ENCODE data around the gene PDE6B.

The PDE6B gene

DNA sequence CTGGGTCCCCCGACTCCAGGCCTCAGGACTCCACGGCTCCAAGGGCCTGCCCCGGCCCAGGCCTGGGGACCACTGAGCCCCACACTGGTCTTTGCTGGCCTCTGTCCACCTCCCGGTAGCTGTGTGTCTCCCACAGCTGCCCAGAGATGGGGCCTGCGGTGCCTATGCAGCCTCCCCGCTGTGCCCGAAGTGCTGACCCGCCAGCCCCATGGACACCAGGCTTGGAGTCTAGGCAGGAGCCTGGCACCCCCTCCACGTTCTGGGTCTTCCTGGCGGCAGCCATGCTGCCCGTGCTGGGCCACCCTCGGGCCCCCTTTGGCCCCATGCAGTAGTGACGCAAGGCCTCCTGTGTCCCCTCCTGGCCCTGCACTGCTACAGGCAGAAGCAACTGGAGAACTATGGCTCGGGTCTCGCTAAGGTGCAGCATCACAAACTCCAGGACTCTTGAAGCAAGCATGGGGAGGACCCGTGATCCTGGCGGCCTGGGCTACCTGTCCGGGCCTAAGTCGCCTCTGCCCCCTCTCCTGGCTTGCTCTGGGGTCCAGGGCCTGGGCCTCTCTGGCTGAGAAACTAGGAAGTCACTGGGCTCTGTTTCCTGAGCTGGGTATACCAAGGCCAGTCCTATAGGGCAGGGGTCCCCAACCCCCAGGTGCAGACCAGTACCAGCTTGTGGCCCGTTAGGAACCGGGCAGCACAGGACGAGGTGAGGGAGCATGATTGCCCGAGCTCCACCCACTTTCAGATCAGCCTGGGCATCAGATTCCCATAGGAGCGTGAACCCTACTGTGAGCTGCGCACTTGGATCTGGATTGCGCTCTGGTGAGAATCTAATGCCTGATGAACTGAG, 49.9 kb downstream of the PDE6B start:
- TF ChIP-seq, protein P1, sequence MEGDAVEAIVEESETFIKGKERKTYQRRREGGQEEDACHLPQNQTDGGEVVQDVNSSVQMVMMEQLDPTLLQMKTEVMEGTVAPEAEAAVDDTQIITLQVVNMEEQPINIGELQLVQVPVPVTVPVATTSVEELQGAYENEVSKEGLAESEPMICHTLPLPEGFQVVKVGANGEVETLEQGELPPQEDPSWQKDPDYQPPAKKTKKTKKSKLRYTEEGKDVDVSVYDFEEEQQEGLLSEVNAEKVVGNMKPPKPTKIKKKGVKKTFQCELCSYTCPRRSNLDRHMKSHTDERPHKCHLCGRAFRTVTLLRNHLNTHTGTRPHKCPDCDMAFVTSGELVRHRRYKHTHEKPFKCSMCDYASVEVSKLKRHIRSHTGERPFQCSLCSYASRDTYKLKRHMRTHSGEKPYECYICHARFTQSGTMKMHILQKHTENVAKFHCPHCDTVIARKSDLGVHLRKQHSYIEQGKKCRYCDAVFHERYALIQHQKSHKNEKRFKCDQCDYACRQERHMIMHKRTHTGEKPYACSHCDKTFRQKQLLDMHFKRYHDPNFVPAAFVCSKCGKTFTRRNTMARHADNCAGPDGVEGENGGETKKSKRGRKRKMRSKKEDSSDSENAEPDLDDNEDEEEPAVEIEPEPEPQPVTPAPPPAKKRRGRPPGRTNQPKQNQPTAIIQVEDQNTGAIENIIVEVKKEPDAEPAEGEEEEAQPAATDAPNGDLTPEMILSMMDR (IDR thresholded peaks at IDR 0.05) = no peak
- H3K36me3 ChIP-seq = peaks cover 22 to 28% (median 24%) of the 10 kb centered on the region in 3 donors
- H3K4me3 ChIP-seq = peak overlapping the region; percentile 94 to 97
- H3K9me3 ChIP-seq = no peaks in the 10 kb centered on the region
- peaks cover 0 to 36% (median 17%) of the 10 kb centered on the region in 4 donors for H3K4me1 ChIP-seq
- H3K27ac ChIP-seq = peak overlapping the region; percentile 96 to 97
- peaks cover 0 to 41% of the 10 kb centered on the region in 2 donors for H3K27me3 ChIP-seq
- DNase-seq = no peak
- intact Hi-C loops (cut with DNase I; ENCODE audit: low total_unique reads) = loop anchor here (10.0 kb wide), 3 partner anchors 110 to 340 kb away; partner anchors contain the start of gene ZNF141

DNA sequence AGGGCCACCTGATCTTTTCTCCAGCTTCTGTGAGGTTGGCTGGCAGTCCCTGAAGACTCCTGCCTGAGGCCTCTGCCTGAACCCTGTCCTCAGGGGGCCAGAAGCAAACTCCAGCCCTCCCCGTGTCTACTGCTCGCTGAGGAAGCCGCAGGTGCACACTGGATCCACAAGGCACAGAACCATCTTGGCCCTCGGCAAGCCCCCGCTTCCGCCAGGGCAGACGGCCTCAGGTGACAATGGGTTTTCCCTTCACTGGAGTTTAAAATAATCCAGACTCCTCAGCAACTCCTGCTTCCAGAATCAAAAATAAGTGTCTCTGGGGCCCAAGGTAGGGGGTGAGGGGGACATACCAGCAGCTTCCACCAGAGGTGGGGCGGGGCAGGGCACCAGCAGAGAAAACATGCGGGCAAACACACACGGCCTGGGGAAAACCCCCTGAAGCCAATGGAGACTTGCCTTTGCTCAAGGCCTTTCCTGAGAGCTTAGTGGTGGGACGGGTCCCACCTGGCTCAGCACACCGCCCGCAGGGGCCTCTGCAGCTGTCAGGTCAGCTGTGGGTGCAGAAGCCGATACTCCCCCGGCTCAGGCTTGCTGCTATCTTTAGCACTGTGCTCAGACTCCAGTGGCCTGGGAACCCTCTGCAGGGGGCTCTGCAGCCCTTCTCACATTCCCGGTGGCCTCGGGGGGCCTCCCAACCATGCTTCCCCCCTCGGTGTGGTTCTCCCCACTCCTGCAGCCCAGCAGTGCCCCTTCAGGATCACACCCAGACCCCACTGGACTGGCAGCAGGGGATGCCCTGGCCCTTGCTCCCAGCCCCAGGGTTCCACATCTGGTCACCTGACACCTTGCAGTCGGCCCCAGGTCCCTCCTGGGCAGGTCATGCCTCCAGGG, 50.9 kb downstream of the PDE6B start:
- Histone ChIP-seq H3K9me3 (no peaks in the 10 kb centered on the region), H3K27ac (no peak overlapping the region), H3K36me3 (peaks cover 15 to 18% (median 18%) of the 10 kb centered on the region in 3 donors), H3K4me1 (peaks cover 0 to 45% (median 27%) of the 10 kb centered on the region in 4 donors), H3K4me3 (no peak overlapping the region), H3K27me3 (peaks cover 0 to 51% of the 10 kb centered on the region in 2 donors)
- intact Hi-C loops (cut with DNase I; ENCODE audit: low total_unique reads) = loop anchor here (10.0 kb wide), 3 partner anchors 109 to 341 kb away; partner anchors contain the start of gene ZNF141
- DNase-seq = no peak
- TF ChIP-seq, protein P1 (IDR thresholded peaks at IDR 0.05) = no peak

DNA sequence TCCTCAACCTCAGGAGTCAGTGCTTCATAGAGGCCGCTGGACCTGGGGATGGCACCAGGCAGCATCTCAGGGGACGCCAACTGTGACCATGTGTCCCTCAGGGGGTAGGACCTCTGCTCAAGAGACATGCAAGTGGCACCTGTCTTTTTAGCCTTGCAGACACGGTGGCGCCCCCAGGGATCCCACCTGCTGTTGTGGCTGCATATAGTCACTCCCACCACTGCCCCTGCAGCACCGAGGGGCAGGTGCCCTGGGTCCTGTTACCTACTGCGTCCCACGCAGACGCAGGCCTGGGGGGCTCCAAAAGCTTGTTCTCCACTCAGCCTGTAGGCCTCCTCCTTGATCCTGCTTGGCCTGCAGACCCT, 51.5 kb downstream of the PDE6B start:
- Histone ChIP-seq H3K36me3 (peaks cover 12% of the 10 kb centered on the region in 3 donors), H3K9me3 (no peaks in the 10 kb centered on the region), H3K27me3 (peaks cover 0 to 55% of the 10 kb centered on the region in 2 donors), H3K27ac (no peak overlapping the region), H3K4me3 (no peak overlapping the region), H3K4me1 (peaks cover 0 to 47% (median 28%) of the 10 kb centered on the region in 4 donors)
- intact Hi-C loops (cut with DNase I; ENCODE audit: low total_unique reads) = loop anchor here (10.0 kb wide), 3 partner anchors 108 to 342 kb away; partner anchors contain the start of gene ZNF141
- TF ChIP-seq, protein P1 (IDR thresholded peaks at IDR 0.05) = no peak
- DNase-seq = peak in 1 of 2 donors; percentile 65

DNA sequence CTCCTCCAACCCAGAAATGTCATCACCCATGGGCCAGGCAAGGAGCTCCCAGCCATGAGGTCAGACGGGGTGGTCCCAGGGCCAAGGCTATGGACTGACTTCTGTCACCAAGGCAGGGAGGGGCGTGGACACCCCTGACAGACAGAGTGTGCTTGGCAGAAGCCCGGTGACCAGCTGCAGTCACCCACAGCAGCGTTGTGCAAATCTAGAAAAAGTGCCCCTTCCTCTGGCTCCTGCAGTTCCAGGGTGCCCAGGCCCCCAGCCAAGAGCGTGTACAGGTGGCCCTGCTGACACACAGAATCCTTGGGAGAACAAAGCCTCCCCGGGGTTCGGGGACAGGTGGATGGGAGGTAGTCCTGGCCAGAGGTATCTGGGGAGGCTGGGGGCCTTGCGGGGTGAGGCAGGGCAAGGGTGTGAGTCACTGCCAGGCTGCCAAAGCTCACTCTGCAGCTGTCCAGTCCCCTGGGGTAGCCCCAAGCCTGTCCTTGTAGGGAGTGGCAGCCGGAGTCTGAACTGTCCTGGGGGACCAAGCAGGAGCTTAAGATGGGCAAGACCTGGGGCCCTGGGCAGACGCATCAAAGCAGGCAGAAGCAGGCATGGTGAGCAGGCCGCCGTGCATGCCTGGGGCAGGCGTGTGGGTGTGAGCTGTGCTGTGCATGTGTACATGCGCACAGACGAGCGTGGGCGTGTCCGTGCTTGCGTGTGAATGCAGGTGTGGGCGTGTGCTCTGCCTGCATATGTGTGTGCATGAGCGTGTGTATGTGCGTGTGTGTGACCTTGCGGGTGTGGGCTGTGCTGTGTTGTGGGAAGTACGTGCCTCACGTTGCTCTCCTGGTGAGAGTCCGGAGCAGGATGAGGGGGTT, 52.3 kb downstream of the PDE6B start:
- Histone ChIP-seq H3K36me3 (peaks cover 3 to 4% (median 4%) of the 10 kb centered on the region in 3 donors), H3K27ac (no peak overlapping the region), H3K9me3 (no peaks in the 10 kb centered on the region), H3K27me3 (peaks cover 0 to 63% of the 10 kb centered on the region in 2 donors), H3K4me1 (peaks cover 0 to 47% (median 28%) of the 10 kb centered on the region in 4 donors), H3K4me3 (no peak overlapping the region)
- TF ChIP-seq, protein P1 (IDR thresholded peaks at IDR 0.05) = no peak
- intact Hi-C loops (cut with DNase I; ENCODE audit: low total_unique reads) = loop anchor here (10.0 kb wide), 3 partner anchors 107 to 343 kb away; partner anchors contain the start of gene ZNF141
- no peak for DNase-seq

All from tibial artery (tissue), 4 donors.